Caki2 (cell line): ENCODE results near the gene CRLF2. TPM values are rescaled to one million over a fixed set of nuclear protein-coding genes. Genes with fewer than 3 reads are reported as not detected.
"Not testable (repeated sequence)": the region's sequence is repeated elsewhere in the genome, so short reads cannot be mapped to it uniquely, and the experiment has no call there.

ENCODE experiments used
- DNase-seq: peaks from one replicate; pipeline ENCODE4 v3.0.0-alpha.2; 2015; ENCODE audit warnings: low read depth
- in situ Hi-C: cut with HindIII; loops from 2 replicates; pipeline ENCODE4 v1.10.0; 2016; ENCODE audit warnings: low sequenced_read_pairs, low pct_unique_long_range_greater_than_20kb, mixed read lengths
- total RNA-seq: library from RNA; depleted of rRNA; stranded (reverse); fragments of >200 nt; shearing (Covaris generic); gene quantifications from 2 replicates; pipeline ENCODE4 v1.2.3, GENCODE V29; 2014; ENCODE audit warnings: low replicate concordance

The CRLF2 gene
- total RNA-seq, 1 experiment from 2014 or later: 0.34 TPM

GRCh38 chrX:1221296-1221845 is 8.9 kb upstream of the CRLF2 start:
- in situ Hi-C loops: no loop called here
- DNase-seq: no peak

- DNase-seq: no peak
- in situ Hi-C loops: no loop called here
Measured at GRCh38 chrX:1218286-1218685, 5.8 kb upstream of the CRLF2 start.

GRCh38 chrX:1215123-1215823 is 2.8 kb upstream of the CRLF2 start:
- DNase-seq: no peak
- in situ Hi-C loops: no loop called here

- no peak for DNase-seq
- in situ Hi-C loops: no loop called here
Measured at GRCh38 chrX:1213971-1214370, 1.5 kb upstream of the CRLF2 start.

- DNase-seq: no peak
- in situ Hi-C loops: no loop called here
Measured at GRCh38 chrX:1210844-1211243, 1.6 kb downstream of the CRLF2 start.

GRCh38 chrX:1207496-1208025 is 4.9 kb downstream of the CRLF2 start:
- in situ Hi-C loops: no loop called here
- peak; percentile 84 for DNase-seq

GRCh38 chrX:1205681-1206611 is 6.5 kb downstream of the CRLF2 start:
- peak; percentile 95 for DNase-seq
- in situ Hi-C loops: no loop called here

GRCh38 chrX:1202251-1202650 is 10.2 kb downstream of the CRLF2 start:
- DNase-seq: no peak
- in situ Hi-C loops: no loop called here

- no peak for DNase-seq
- in situ Hi-C loops: no loop called here
Measured at GRCh38 chrX:1196436-1196835, 16.0 kb downstream of the CRLF2 start.

GRCh38 chrX:1192196-1192595 is 20.3 kb downstream of the CRLF2 start:
- in situ Hi-C loops, DNase-seq: not testable (repeated sequence)

GRCh38 chrX:1190596-1191145 is 21.8 kb downstream of the CRLF2 start:
- no peak for DNase-seq
- in situ Hi-C loops: no loop called here

GRCh38 chrX:1185561-1185960 is 26.9 kb downstream of the CRLF2 start:
- no peak for DNase-seq
- in situ Hi-C loops: no loop called here

- DNase-seq: no peak
- in situ Hi-C loops: no loop called here
Measured at GRCh38 chrX:1182211-1182610, 30.2 kb downstream of the CRLF2 start.

GRCh38 chrX:1181661-1182060 is 30.8 kb downstream of the CRLF2 start:
- DNase-seq, in situ Hi-C loops: not testable (repeated sequence)

GRCh38 chrX:1181170-1181569 is 31.3 kb downstream of the CRLF2 start:
- no peak for DNase-seq
- in situ Hi-C loops: no loop called here

GRCh38 chrX:1178580-1179057 is 33.8 kb downstream of the CRLF2 start:
- in situ Hi-C loops: no loop called here
- DNase-seq: no peak

GRCh38 chrX:1176531-1177320 is 35.7 kb downstream of the CRLF2 start:
- DNase-seq, in situ Hi-C loops: not testable (repeated sequence)
